Endothelial cell of umbilical vein (primary cell): ENCODE results near the gene MCF2L. TPM values are rescaled to one million over a fixed set of nuclear protein-coding genes. Genes with fewer than 3 reads are reported as not detected.

Source experiments
- BruUV-seq: library from RNA; stranded (reverse); fragments of 400-500 nt; replicated peaks from 2 replicates; lab custom pipeline; 2021; lab: Mats Ljungman, UMichigan
- CTCF ChIA-PET: fragments of 300-600, 350-600 bp; sonication (Branson Sonifier 250); formaldehyde crosslinking; loops from one replicate; lab custom pipeline; 2021; ENCODE audit warnings: antibody characterized with exemption, inconsistent platforms; lab: Charles Lee
- POLR2A ChIA-PET: fragments of 300-600, 350-600 bp; sonication (Branson Sonifier 250); formaldehyde crosslinking; loops from one replicate; lab custom pipeline; 2021; ENCODE audit warnings: antibody characterized with exemption, inconsistent platforms; lab: Charles Lee
- DNase-seq: peaks from one replicate; pipeline ENCODE4 v3.0.0-alpha.2; 2011; ENCODE audit warnings: low read depth, low spot score
- FAIRE-seq: peaks from 2 replicates; lab custom pipeline; 2011; peaks lifted over from hg19 to GRCh38; lab: Jason Lieb, UNC
- H2AFZ ChIP-seq: 2 replicates; pipeline ENCODE4 v1.6.0; 2012; ENCODE audit warnings: low read depth, low read length, control low read depth, inconsistent platforms
- H3K27ac ChIP-seq: 2 replicates; pipeline ENCODE4 v1.5.1; 2011; ENCODE audit warnings: low read depth, mild to moderate bottlenecking, control low read depth, low read length, moderate library complexity; ENCODE audit not compliant: insufficient read depth
- H3K27me3 ChIP-seq, 2 experiments: 2 replicates each; pipeline versions ENCODE4 v1.6.0 to v1.6.1; 2011; ENCODE audit warnings: low read length in 2 of 2, mixed read lengths in 1 of 2; ENCODE audit not compliant: control insufficient read depth in 2 of 2, insufficient read depth in 2 of 2
- H3K36me3 ChIP-seq, 2 experiments: 2 replicates in 1 of 2; 3 replicates in 1 of 2; pipeline ENCODE4 v1.5.1; 2011; ENCODE audit warnings: low read length in 2 of 2, mild to moderate bottlenecking in 1 of 2, moderate library complexity in 1 of 2; ENCODE audit not compliant: control insufficient read depth in 2 of 2, insufficient read depth in 2 of 2; ENCODE audit errors: extremely low read depth in 1 of 2
- H3K4me1 ChIP-seq: 3 replicates; pipeline ENCODE4 v1.5.1; 2011; ENCODE audit warnings: mild to moderate bottlenecking, low read length; ENCODE audit not compliant: control insufficient read depth, insufficient read depth; ENCODE audit errors: extremely low read depth
- H3K4me2 ChIP-seq: 2 replicates; pipeline ENCODE4 v1.6.1; 2011; ENCODE audit warnings: low read length, control low read depth, mixed read lengths; ENCODE audit not compliant: insufficient read depth
- H3K4me3 ChIP-seq, 3 experiments: fragments of 200-600 bp in 1 of 3; sonication (generic), shearing (Covaris generic) in 1 of 3; replicated peaks in 1 of 3; 2 replicates each; pipeline ENCODE4 v1.5.1; 2011 to 2016; ENCODE audit warnings: control low read depth in 3 of 3, low read length in 3 of 3, mild to moderate bottlenecking in 2 of 3, inconsistent platforms in 1 of 3, low read depth in 1 of 3, moderate library complexity in 1 of 3; ENCODE audit not compliant: insufficient read depth in 1 of 3
- H3K79me2 ChIP-seq: 2 replicates; pipeline ENCODE4 v1.6.0; 2012; ENCODE audit warnings: low read length, inconsistent platforms; ENCODE audit not compliant: control insufficient read depth, insufficient read depth
- H3K9ac ChIP-seq: replicated peaks from 2 replicates; pipeline ENCODE3; 2011; ENCODE audit warnings: low read length, control low read depth; ENCODE audit not compliant: insufficient read depth; ENCODE audit errors: extremely low read depth
- H3K9me1 ChIP-seq: replicated peaks from 3 replicates; pipeline ENCODE4 v1.6.0; 2011; ENCODE audit warnings: mild to moderate bottlenecking, low read length; ENCODE audit not compliant: control insufficient read depth, insufficient read depth; ENCODE audit errors: extremely low read depth
- H3K9me3 ChIP-seq: replicated peaks from 2 replicates; pipeline ENCODE4 v1.5.1; 2012; ENCODE audit warnings: low read length, inconsistent platforms; ENCODE audit not compliant: control insufficient read depth, insufficient read depth
- H4K20me1 ChIP-seq: replicated peaks from 2 replicates; pipeline ENCODE3; 2011; ENCODE audit warnings: mild to moderate bottlenecking, low read length; ENCODE audit not compliant: control insufficient read depth, insufficient read depth; ENCODE audit errors: extremely low read depth
- EZH2 ChIP-seq: IDR thresholded peaks from 2 replicates; pipeline ENCODE4 v1.6.1; 2012; ENCODE audit warnings: borderline replicate concordance, low read depth, mild to moderate bottlenecking, moderate library complexity, low read length, inconsistent platforms; ENCODE audit not compliant: severe bottlenecking
- FOS ChIP-seq: IDR thresholded peaks from 2 replicates; pipeline ENCODE4 v1.6.1; 2011; ENCODE audit warnings: mild to moderate bottlenecking, low read length, moderate library complexity, borderline replicate concordance; ENCODE audit not compliant: insufficient read depth
- GATA2 ChIP-seq: IDR thresholded peaks from 2 replicates; pipeline ENCODE4 v1.7.0; 2011; ENCODE audit warnings: low read depth, mild to moderate bottlenecking, moderate library complexity, mixed read lengths, low read length; ENCODE audit not compliant: insufficient read length, insufficient read depth
- JUN ChIP-seq: IDR thresholded peaks from 2 replicates; pipeline ENCODE4 v1.6.1; 2011; ENCODE audit warnings: borderline replicate concordance, low read depth; ENCODE audit not compliant: insufficient read length, insufficient read depth
- MYC ChIP-seq: IDR thresholded peaks from one replicate; pipeline ENCODE4 v1.6.1; 2011; ENCODE audit warnings: mild to moderate bottlenecking, low read depth, low read length
- POLR2A ChIP-seq: IDR thresholded peaks from 2 replicates; pipeline ENCODE4 v1.6.1; 2012; ENCODE audit warnings: low read depth, mild to moderate bottlenecking, control low read depth, low read length
- POLR2AphosphoS5 ChIP-seq: IDR thresholded peaks from 2 replicates; pipeline ENCODE4 v1.6.1; 2012; ENCODE audit warnings: low read depth, mild to moderate bottlenecking, control low read depth, low read length, moderate library complexity; ENCODE audit not compliant: insufficient read depth
- dilution Hi-C: fragments of 300-500 bp; cut with MboI; formaldehyde crosslinking; loops from one replicate; pipeline ENCODE4 v1.15.0; 2019; ENCODE audit warnings: low sequenced_read_pairs; ENCODE audit not compliant: extremely low pct_ligation_motif_present
- intact Hi-C: fragments of 100-400 bp; cut with micrococcal nuclease; formaldehyde crosslinking; loops from one replicate; pipeline ENCODE4 v1.10.0; 2022
- polyA plus RNA-seq, 4 experiments: library from polyadenylated mRNA; depleted of rRNA in 3 of 4; stranded (reverse) in 3 of 4; unstranded in 1 of 4; fragments of >200 nt; gene quantifications; 2 replicates each; pipeline versions ENCODE4 v1.2.1 to v1.2.3, GENCODE V29; 2011 to 2012; ENCODE audit warnings: missing spikeins in 1 of 4
- total RNA-seq: library from RNA; stranded (reverse); gene quantifications from 2 replicates; pipeline ENCODE4 v1.2.3, GENCODE V29; 2021
- TF ChIP-seq, protein P1 (sequence below): IDR thresholded peaks from 2 replicates; pipeline ENCODE4 v1.6.1; 2011; ENCODE audit not compliant: insufficient read depth, insufficient read length
- TF ChIP-seq, protein P2 (sequence below), 2 donors: IDR thresholded peaks; 1 replicate in 1 of 2; 2 replicates in 1 of 2; pipeline ENCODE4 v1.5.1; 2011; ENCODE audit warnings: low read length in 2 of 2, mild to moderate bottlenecking in 2 of 2, moderate library complexity in 2 of 2, control low read depth in 1 of 2, inconsistent platforms in 1 of 2, low read depth in 1 of 2; ENCODE audit not compliant: insufficient read depth in 1 of 2; ENCODE audit errors: extremely low read depth in 1 of 2

Gene MCF2L
- total and polyA plus RNA-seq, 2 donors (not counting 3 experiments of a cell fraction or from before 2014, with no cell fraction given), result 0.33 to 0.58 TPM

GRCh38 chr13:112974671-112975070, 5.7 kb downstream of the MCF2L start:
- ChIA-PET POLR2A (no interaction called here), CTCF (interaction anchor here (1.0 kb wide), 1 partner anchor 55 kb away, joined by 3 read pairs; no protein-coding TSS in a partner anchor)
- no peak overlapping the region for H3K4me2 ChIP-seq
- BruUV-seq, result no TSS peak
- H3K79me2 ChIP-seq, result no peaks in the 10 kb centered on the region
- H3K27me3 ChIP-seq, result peaks cover 9 to 14% of the 10 kb centered on the region in 2 experiments
- DNase-seq (no peak), FAIRE-seq (no peak)
- no peaks in the 10 kb centered on the region for H4K20me1 ChIP-seq
- TF ChIP-seq MYC, result no peak
- no peak for TF ChIP-seq POLR2A
- TF ChIP-seq, protein P1, sequence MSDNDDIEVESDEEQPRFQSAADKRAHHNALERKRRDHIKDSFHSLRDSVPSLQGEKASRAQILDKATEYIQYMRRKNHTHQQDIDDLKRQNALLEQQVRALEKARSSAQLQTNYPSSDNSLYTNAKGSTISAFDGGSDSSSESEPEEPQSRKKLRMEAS, result no peak
- TF ChIP-seq JUN, result no peak
- TF ChIP-seq POLR2AphosphoS5, result no peak
- no peak for TF ChIP-seq FOS
- TF ChIP-seq GATA2, result no peak
- no peak for TF ChIP-seq EZH2
- TF ChIP-seq, protein P2, sequence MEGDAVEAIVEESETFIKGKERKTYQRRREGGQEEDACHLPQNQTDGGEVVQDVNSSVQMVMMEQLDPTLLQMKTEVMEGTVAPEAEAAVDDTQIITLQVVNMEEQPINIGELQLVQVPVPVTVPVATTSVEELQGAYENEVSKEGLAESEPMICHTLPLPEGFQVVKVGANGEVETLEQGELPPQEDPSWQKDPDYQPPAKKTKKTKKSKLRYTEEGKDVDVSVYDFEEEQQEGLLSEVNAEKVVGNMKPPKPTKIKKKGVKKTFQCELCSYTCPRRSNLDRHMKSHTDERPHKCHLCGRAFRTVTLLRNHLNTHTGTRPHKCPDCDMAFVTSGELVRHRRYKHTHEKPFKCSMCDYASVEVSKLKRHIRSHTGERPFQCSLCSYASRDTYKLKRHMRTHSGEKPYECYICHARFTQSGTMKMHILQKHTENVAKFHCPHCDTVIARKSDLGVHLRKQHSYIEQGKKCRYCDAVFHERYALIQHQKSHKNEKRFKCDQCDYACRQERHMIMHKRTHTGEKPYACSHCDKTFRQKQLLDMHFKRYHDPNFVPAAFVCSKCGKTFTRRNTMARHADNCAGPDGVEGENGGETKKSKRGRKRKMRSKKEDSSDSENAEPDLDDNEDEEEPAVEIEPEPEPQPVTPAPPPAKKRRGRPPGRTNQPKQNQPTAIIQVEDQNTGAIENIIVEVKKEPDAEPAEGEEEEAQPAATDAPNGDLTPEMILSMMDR (IDR thresholded peaks at IDR 0.05; ENCODE audit: extremely low read depth in 1 of 2, insufficient read depth in 1 of 2, low read depth in 1 of 2, low read length in 2 of 2), result no peak
- H3K4me1 ChIP-seq, result no peaks in the 10 kb centered on the region
- no peaks in the 10 kb centered on the region for H3K36me3 ChIP-seq
- H2AFZ ChIP-seq, result no peak overlapping the region
- H3K27ac ChIP-seq, result no peak overlapping the region
- H3K4me3 ChIP-seq, result no peak overlapping the region
- intact Hi-C loops, result no loop called here
- H3K9me3 ChIP-seq, result no peaks in the 10 kb centered on the region
- H3K9me1 ChIP-seq, result no peaks in the 10 kb centered on the region
- H3K9ac ChIP-seq, result no peak overlapping the region
- dilution Hi-C loops, result no loop called here
